Neural progenitor cell (in vitro differentiated cells): ENCODE results near the gene SMLR1. TPM values are rescaled to one million over a fixed set of nuclear protein-coding genes. Genes with fewer than 3 reads are reported as not detected.

ENCODE experiments used
- DNase-seq: peaks from one replicate; pipeline ENCODE4 v3.0.0-alpha.2; 2016; ENCODE audit warnings: low spot score
- H2AFZ ChIP-seq: fragments of 200-600 bp; sonication (generic); replicated peaks from 2 replicates; pipeline ENCODE4 v1.6.1; 2016; ENCODE audit warnings: antibody characterized with exemption
- H3F3A ChIP-seq: fragments of 200-600 bp; sonication (generic); 2 replicates; pipeline ENCODE4 v1.6.1; 2016; ENCODE audit warnings: antibody characterized with exemption, low read depth
- H3K27ac ChIP-seq: fragments of 200-600 bp; sonication (generic); 2 replicates; pipeline ENCODE4 v1.5.1; 2016; ENCODE audit warnings: mild to moderate bottlenecking
- H3K27me3 ChIP-seq: fragments of 200-600 bp; sonication (generic); 2 replicates; pipeline ENCODE4 v1.6.1; 2016; ENCODE audit warnings: mild to moderate bottlenecking, moderate library complexity
- H3K36me3 ChIP-seq: fragments of 200-600 bp; sonication (generic); 2 replicates; pipeline ENCODE4 v1.5.1; 2016
- H3K4me1 ChIP-seq: fragments of 200-600 bp; sonication (generic); 2 replicates; pipeline ENCODE4 v1.6.1; 2016; ENCODE audit warnings: mixed run types
- H3K4me2 ChIP-seq: fragments of 200-600 bp; sonication (generic); 2 replicates; pipeline ENCODE4 v1.6.1; 2016
- H3K4me3 ChIP-seq: fragments of 200-600 bp; sonication (generic); 2 replicates; pipeline ENCODE4 v1.5.1; 2016
- H3K79me2 ChIP-seq: fragments of 200-600 bp; sonication (generic); 2 replicates; pipeline ENCODE4 v1.6.1; 2016; ENCODE audit warnings: low read depth
- H3K9ac ChIP-seq: fragments of 200-600 bp; sonication (generic); 2 replicates; pipeline ENCODE4 v1.6.1; 2016
- H3K9me3 ChIP-seq: fragments of 200-600 bp; sonication (generic); 2 replicates; pipeline ENCODE4 v1.5.1; 2016; ENCODE audit warnings: low read depth
- H4K20me1 ChIP-seq: fragments of 200-600 bp; sonication (generic); 2 replicates; pipeline ENCODE4 v1.6.1; 2016; ENCODE audit warnings: low read depth
- H3K27ac Mint-ChIP-seq: 3 replicates; pipeline ENCODE4 v1.8.0; 2021; ENCODE audit warnings: mixed read lengths
- H3K27me3 Mint-ChIP-seq: 2 replicates; pipeline ENCODE4 v1.8.0; 2022; ENCODE audit warnings: low read depth, mild to moderate bottlenecking, inconsistent platforms, moderate library complexity, mixed read lengths; ENCODE audit not compliant: insufficient read depth
- H3K36me3 Mint-ChIP-seq: 3 replicates; pipeline ENCODE4 v1.8.0; 2021; ENCODE audit warnings: mixed read lengths
- H3K4me1 Mint-ChIP-seq: 3 replicates; pipeline ENCODE4 v1.8.0; 2021; ENCODE audit warnings: mixed read lengths
- H3K4me3 Mint-ChIP-seq: 3 replicates; pipeline ENCODE4 v1.8.0; 2021; ENCODE audit warnings: mild to moderate bottlenecking, moderate library complexity, mixed read lengths
- H3K9me3 Mint-ChIP-seq: 3 replicates; pipeline ENCODE4 v1.8.0; 2020; ENCODE audit warnings: mixed read lengths
- EZH2 ChIP-seq: fragments of 200-600 bp; sonication (generic); IDR thresholded peaks from 2 replicates; pipeline ENCODE4 v1.6.1; 2017; ENCODE audit warnings: antibody characterized with exemption, mild to moderate bottlenecking, moderate library complexity
- EZH2phosphoT487 ChIP-seq: fragments of 200-600 bp; sonication (generic); IDR thresholded peaks from 2 replicates; pipeline ENCODE4 v1.6.1; 2017; ENCODE audit warnings: antibody characterized with exemption
- total RNA-seq: library from RNA; depleted of rRNA; stranded (reverse); fragments of >200 nt; gene quantifications from 2 replicates; pipeline ENCODE4 v1.2.3, GENCODE V29; 2015; ENCODE audit warnings: low replicate concordance
- TF ChIP-seq, protein P1 (sequence below): fragments of 200-600 bp; sonication (generic); IDR thresholded peaks from 2 replicates; pipeline ENCODE4 v1.5.1; 2017; ENCODE audit warnings: antibody characterized with exemption, mild to moderate bottlenecking

SMLR1 gene
- total RNA-seq, 1 donor from 2014 or later: not detected

DNA sequence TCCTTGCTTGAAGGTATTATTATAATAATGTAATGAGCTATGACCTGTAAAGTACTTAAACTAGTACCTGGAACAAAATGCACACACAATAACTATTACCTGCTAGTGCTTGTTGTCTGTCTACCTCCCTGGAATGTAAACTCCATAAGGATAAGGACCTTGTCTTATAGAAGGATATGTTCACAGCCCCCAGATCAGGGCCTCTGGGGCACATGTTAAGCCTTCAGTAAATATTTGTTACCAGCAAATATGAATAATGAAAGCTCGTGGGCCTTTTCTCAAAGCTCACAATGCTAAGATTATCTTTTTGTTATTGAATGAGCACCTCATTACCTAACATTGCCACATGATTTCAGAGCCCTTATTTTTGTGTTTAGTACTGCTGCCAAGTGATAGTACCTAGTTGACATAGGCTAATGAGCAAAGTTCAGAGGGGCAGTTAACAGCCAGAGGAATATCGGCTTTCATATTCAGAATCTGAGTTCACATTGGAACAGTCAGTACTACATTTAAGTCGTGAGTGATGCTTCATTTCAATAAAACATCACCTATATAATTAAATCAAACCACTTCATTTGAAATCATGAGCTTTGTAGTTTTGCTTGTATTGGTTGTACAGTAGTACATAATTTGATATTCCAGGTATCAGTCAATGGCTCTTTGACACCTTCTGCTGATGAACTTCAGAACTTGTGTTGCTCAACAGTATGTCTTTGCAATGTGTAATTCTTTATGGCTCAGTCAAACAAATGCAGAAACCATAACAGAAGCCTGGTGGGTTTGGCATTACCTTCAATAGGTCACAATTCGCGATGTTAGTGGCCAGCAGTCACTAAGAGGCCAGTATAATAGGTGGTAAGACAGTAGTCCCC lies 11.8 kb upstream of the SMLR1 start:
- H3K79me2 ChIP-seq: no peaks in the 10 kb centered on the region
- Mint-ChIP-seq H3K36me3 (no peaks in the 10 kb centered on the region), H3K4me1 (peaks cover 2% of the 10 kb centered on the region), H3K27ac (no peak overlapping the region), H3K9me3 (peaks cover 14% of the 10 kb centered on the region), H3K27me3 (no peaks in the 10 kb centered on the region), H3K4me3 (no peak overlapping the region)
- H2AFZ ChIP-seq: no peak overlapping the region
- TF ChIP-seq, protein P1, sequence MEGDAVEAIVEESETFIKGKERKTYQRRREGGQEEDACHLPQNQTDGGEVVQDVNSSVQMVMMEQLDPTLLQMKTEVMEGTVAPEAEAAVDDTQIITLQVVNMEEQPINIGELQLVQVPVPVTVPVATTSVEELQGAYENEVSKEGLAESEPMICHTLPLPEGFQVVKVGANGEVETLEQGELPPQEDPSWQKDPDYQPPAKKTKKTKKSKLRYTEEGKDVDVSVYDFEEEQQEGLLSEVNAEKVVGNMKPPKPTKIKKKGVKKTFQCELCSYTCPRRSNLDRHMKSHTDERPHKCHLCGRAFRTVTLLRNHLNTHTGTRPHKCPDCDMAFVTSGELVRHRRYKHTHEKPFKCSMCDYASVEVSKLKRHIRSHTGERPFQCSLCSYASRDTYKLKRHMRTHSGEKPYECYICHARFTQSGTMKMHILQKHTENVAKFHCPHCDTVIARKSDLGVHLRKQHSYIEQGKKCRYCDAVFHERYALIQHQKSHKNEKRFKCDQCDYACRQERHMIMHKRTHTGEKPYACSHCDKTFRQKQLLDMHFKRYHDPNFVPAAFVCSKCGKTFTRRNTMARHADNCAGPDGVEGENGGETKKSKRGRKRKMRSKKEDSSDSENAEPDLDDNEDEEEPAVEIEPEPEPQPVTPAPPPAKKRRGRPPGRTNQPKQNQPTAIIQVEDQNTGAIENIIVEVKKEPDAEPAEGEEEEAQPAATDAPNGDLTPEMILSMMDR: no peak
- no peak for TF ChIP-seq EZH2
- TF ChIP-seq EZH2phosphoT487: no peak
- no peak overlapping the region for H3K9ac ChIP-seq
- no peak overlapping the region for H3K4me2 ChIP-seq
- H3K9me3 ChIP-seq: no peaks in the 10 kb centered on the region
- H3K36me3 ChIP-seq: no peaks in the 10 kb centered on the region
- peaks cover 3% of the 10 kb centered on the region for H3K4me1 ChIP-seq
- no peaks in the 10 kb centered on the region for H4K20me1 ChIP-seq
- no peaks in the 10 kb centered on the region for H3F3A ChIP-seq
- no peak overlapping the region for H3K4me3 ChIP-seq
- no peak overlapping the region for H3K27ac ChIP-seq
- no peak for DNase-seq
- H3K27me3 ChIP-seq: no peaks in the 10 kb centered on the region

DNA sequence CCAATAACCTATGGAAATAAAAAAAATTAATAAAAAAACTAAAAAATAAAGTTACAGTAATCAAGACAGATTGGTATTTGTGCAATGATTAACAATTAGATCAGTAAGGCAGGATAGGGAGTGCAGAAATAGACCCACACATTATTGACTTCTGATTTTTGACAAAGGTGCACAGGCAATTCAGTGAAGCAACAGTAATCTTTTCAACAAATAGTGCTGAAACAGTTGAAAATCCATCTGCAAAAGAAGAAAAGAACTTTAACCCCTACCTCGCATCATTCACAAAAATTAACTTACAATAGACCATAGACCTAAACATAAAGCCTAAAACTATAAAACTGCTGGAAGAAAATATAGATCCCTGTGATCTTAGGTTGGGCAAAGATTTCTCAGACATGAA lies 4.5 kb upstream of the SMLR1 start:
- Histone ChIP-seq H2AFZ (no peak overlapping the region), H3K4me2 (no peak overlapping the region), H3K4me1 (no peaks in the 10 kb centered on the region), H3K27ac (no peak overlapping the region), H3F3A (no peaks in the 10 kb centered on the region), H3K9me3 (no peaks in the 10 kb centered on the region), H3K36me3 (no peaks in the 10 kb centered on the region), H3K9ac (no peak overlapping the region), H3K27me3 (no peaks in the 10 kb centered on the region), H4K20me1 (no peaks in the 10 kb centered on the region), H3K4me3 (no peak overlapping the region), H3K79me2 (no peaks in the 10 kb centered on the region)
- Mint-ChIP-seq H3K27me3 (peaks cover 4% of the 10 kb centered on the region), H3K4me3 (no peak overlapping the region), H3K27ac (no peak overlapping the region), H3K36me3 (no peaks in the 10 kb centered on the region), H3K4me1 (peaks cover 8% of the 10 kb centered on the region), H3K9me3 (peaks cover 10% of the 10 kb centered on the region)
- DNase-seq: no peak
- TF ChIP-seq, protein P1: no peak
- no peak for TF ChIP-seq EZH2
- TF ChIP-seq EZH2phosphoT487: no peak

DNA sequence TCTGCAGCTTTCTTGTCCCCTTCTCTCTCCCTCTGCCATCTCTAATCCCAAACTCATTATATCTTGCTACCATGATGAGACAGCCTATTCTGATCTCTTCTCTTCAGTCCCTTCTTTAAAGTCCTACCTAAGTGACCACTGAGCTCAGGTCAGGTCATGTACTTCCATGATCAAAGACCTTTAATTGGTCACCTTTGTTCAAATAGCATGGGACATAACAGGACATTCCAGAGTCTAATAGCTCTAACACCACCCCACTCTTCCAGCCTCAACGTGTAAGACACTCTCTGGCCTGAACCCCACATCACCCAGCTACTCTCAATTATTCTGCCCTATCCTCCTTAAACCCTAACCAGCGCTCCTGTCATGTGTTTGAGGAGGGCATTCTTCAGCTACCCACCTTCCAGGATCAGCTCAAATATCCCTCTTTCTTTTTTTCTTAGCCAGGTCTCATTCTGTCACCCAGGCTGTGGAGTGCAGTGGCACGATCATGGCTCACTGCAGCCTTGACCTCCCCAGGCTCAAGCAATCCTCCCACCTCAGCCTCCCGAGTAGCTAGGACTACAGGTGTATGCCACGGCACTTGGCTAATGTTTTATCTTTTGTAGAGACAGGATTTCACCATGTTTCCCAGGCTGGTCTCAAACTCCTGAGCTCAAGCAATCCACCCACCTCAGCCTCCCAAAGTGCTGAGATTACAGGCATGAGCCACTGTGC lies 2.1 kb upstream of the SMLR1 start:
- H3K4me1 ChIP-seq: no peaks in the 10 kb centered on the region
- no peak overlapping the region for H3K4me2 ChIP-seq
- H4K20me1 ChIP-seq: no peaks in the 10 kb centered on the region
- H3K9me3 ChIP-seq: no peaks in the 10 kb centered on the region
- no peak for DNase-seq
- no peak overlapping the region for H3K9ac ChIP-seq
- H3K36me3 Mint-ChIP-seq: no peaks in the 10 kb centered on the region
- no peak overlapping the region for H3K27ac Mint-ChIP-seq
- no peaks in the 10 kb centered on the region for H3K36me3 ChIP-seq
- peaks cover 8% of the 10 kb centered on the region for H3K4me1 Mint-ChIP-seq
- no peaks in the 10 kb centered on the region for H3K79me2 ChIP-seq
- no peak overlapping the region for H3K4me3 Mint-ChIP-seq
- H2AFZ ChIP-seq: no peak overlapping the region
- H3F3A ChIP-seq: no peaks in the 10 kb centered on the region
- H3K27me3 Mint-ChIP-seq: peaks cover 4% of the 10 kb centered on the region
- TF ChIP-seq EZH2phosphoT487 (no peak), EZH2 (no peak)
- no peaks in the 10 kb centered on the region for H3K9me3 Mint-ChIP-seq
- no peak overlapping the region for H3K4me3 ChIP-seq
- H3K27me3 ChIP-seq: no peaks in the 10 kb centered on the region
- no peak overlapping the region for H3K27ac ChIP-seq
